Peyer's patch (tissue), 4 donors: Measurements from ENCODE around the gene CARNS1. TPM values are rescaled to one million over a fixed set of nuclear protein-coding genes. Genes with fewer than 3 reads are reported as not detected.
A peak's percentile ranks its signal among the peaks of the same experiment; 100 is the strongest.
"Not testable (repeated sequence)": the region's sequence is repeated elsewhere in the genome, so short reads cannot be mapped to it uniquely, and the experiment has no call there.

Experiments used
- DNase-seq, 3 donors: peaks; one replicate each; pipeline ENCODE4 v3.0.0-alpha.2; 2017 to 2019
- H3K27ac ChIP-seq, 4 donors: fragments of 200-600 bp; sonication (generic); one replicate each; pipeline ENCODE4 v1.5.1; 2016 to 2019
- H3K27me3 ChIP-seq, 2 donors: fragments of 200-600 bp; sonication (generic); one replicate each; pipeline ENCODE4 v1.5.1; 2019
- H3K36me3 ChIP-seq, 3 donors: fragments of 200-600 bp; sonication (generic); one replicate each; pipeline ENCODE4 v1.5.1; 2016 to 2019
- H3K4me1 ChIP-seq, 4 donors: fragments of 200-600 bp; sonication (generic); one replicate each; pipeline ENCODE4 v1.5.1; 2016 to 2019
- H3K4me3 ChIP-seq, 4 donors: fragments of 200-600 bp; sonication (generic); 1 replicate in 3 of 4; 2 replicates in 1 of 4; pipeline ENCODE4 v1.5.1; 2016 to 2019; ENCODE audit warnings: mild to moderate bottlenecking in 1 of 4
- H3K9me3 ChIP-seq, 4 donors: fragments of 200-600 bp; sonication (generic); one replicate each; pipeline ENCODE4 v1.5.1; 2016 to 2019; ENCODE audit warnings: mild to moderate bottlenecking in 1 of 4
- CTCF ChIP-seq, 6 experiments: fragments of 450-650 bp in 4 of 6; fragments of 200-600 bp in 2 of 6; sonication (generic) in 1 of 6; IDR thresholded peaks; one replicate each; pipeline ENCODE4 v1.5.1; 2017 to 2019; ENCODE audit warnings: antibody characterized with exemption in 6 of 6, mild to moderate bottlenecking in 3 of 6, moderate library complexity in 1 of 6
- POLR2A ChIP-seq, 2 donors: fragments of 450-650 bp; IDR thresholded peaks; one replicate each; pipeline ENCODE4 v1.5.1; 2017; ENCODE audit warnings: antibody characterized with exemption in 2 of 2, mild to moderate bottlenecking in 2 of 2, moderate library complexity in 2 of 2
- total RNA-seq, 4 donors: library from RNA; depleted of rRNA; stranded (reverse); fragments of >200 nt; gene quantifications; one replicate each; pipeline ENCODE4 v1.1.0, GENCODE V29; 2016

Gene CARNS1
- total RNA-seq, 4 donors from 2014 or later, result 0.54 to 1.2 (median 0.83) TPM; not detected in 1

GRCh38 chr11:67465189-67465510 is 49.7 kb downstream of the CARNS1 start:
- Histone ChIP-seq H3K27ac (peak overlapping the region; percentile 90 to 98 (median 94)), H3K9me3 (no peaks in the 10 kb centered on the region), H3K4me3 (peak overlapping the region; percentile 59 to 82 (median 74)), H3K4me1 (peaks cover 0 to 34% (median 15%) of the 10 kb centered on the region in 4 donors), H3K27me3 (no peaks in the 10 kb centered on the region), H3K36me3 (no peaks in the 10 kb centered on the region)
- TF ChIP-seq CTCF (IDR thresholded peaks at IDR 0.05), result no peak
- TF ChIP-seq POLR2A (IDR thresholded peaks at IDR 0.05), result no peak
- no peak for DNase-seq

- H3K27me3 ChIP-seq, DNase-seq, H3K36me3 ChIP-seq, H3K9me3 ChIP-seq: not testable (repeated sequence)
- H3K27ac ChIP-seq, result peak overlapping the region; percentile 90 to 98 (median 94)
- H3K4me3 ChIP-seq, result peak overlapping the region in 3 of 4 donors; percentile 70 to 82 (median 78)
- H3K4me1 ChIP-seq, result peaks cover 0 to 34% (median 14%) of the 10 kb centered on the region in 4 donors
Measured at GRCh38 chr11:67465530-67465929, 50.1 kb downstream of the CARNS1 start.

GRCh38 chr11:67466367-67466766 is 50.9 kb downstream of the CARNS1 start:
- H3K4me3 ChIP-seq, result no peak overlapping the region
- no peaks in the 10 kb centered on the region for H3K36me3 ChIP-seq
- no peaks in the 10 kb centered on the region for H3K9me3 ChIP-seq
- H3K4me1 ChIP-seq, result peaks cover 0 to 34% (median 13%) of the 10 kb centered on the region in 4 donors
- H3K27ac ChIP-seq, result peak overlapping the region in 1 of 4 donors; percentile 95
- no peak for DNase-seq
- no peaks in the 10 kb centered on the region for H3K27me3 ChIP-seq
- TF ChIP-seq POLR2A (IDR thresholded peaks at IDR 0.05) (no peak), CTCF (IDR thresholded peaks at IDR 0.05) (no peak)

- peaks cover 0 to 34% (median 13%) of the 10 kb centered on the region in 4 donors for H3K4me1 ChIP-seq
Measured at GRCh38 chr11:67466962-67467771, 51.7 kb downstream of the CARNS1 start.

GRCh38 chr11:67468056-67468455 is 52.6 kb downstream of the CARNS1 start:
- H3K27me3 ChIP-seq, result no peaks in the 10 kb centered on the region
- peak overlapping the region; percentile 64 to 98 (median 92) for H3K4me3 ChIP-seq
- H3K27ac ChIP-seq, result peak overlapping the region; percentile 82 to 95 (median 88)
- H3K36me3 ChIP-seq, result no peaks in the 10 kb centered on the region
- no peaks in the 10 kb centered on the region for H3K9me3 ChIP-seq
- TF ChIP-seq POLR2A (IDR thresholded peaks at IDR 0.05) (no peak), CTCF (IDR thresholded peaks at IDR 0.05) (no peak)
- peak in 2 of 3 donors; percentile 70 to 74 for DNase-seq
- H3K4me1 ChIP-seq, result peaks cover 0 to 34% (median 13%) of the 10 kb centered on the region in 4 donors

More at GRCh38 chr11:67466962-67467771, 51.7 kb downstream of the CARNS1 start:
- no peaks in the 10 kb centered on the region for H3K9me3 ChIP-seq
- H3K36me3 ChIP-seq, result no peaks in the 10 kb centered on the region
- H3K27me3 ChIP-seq, result no peaks in the 10 kb centered on the region
- TF ChIP-seq POLR2A (IDR thresholded peaks at IDR 0.05) (no peak), CTCF (IDR thresholded peaks at IDR 0.05) (no peak)
- H3K27ac ChIP-seq, result peak overlapping the region in 2 of 4 donors; percentile 91 to 95
- no peak for DNase-seq
- H3K4me3 ChIP-seq, result peak overlapping the region in 1 of 4 donors; percentile 95

- no peaks in the 10 kb centered on the region for H3K9me3 ChIP-seq
- TF ChIP-seq POLR2A (IDR thresholded peaks at IDR 0.05), result no peak
- no peak for TF ChIP-seq CTCF (IDR thresholded peaks at IDR 0.05)
- peak overlapping the region; percentile 64 to 98 (median 92) for H3K4me3 ChIP-seq
- H3K36me3 ChIP-seq, result no peaks in the 10 kb centered on the region
- no peaks in the 10 kb centered on the region for H3K27me3 ChIP-seq
- H3K4me1 ChIP-seq, result peaks cover 0 to 34% (median 13%) of the 10 kb centered on the region in 4 donors
- peak overlapping the region; percentile 82 to 95 (median 88) for H3K27ac ChIP-seq
- DNase-seq, result no peak
Measured at GRCh38 chr11:67468456-67468758, 52.9 kb downstream of the CARNS1 start.
